Epithelial cell of prostate (primary cell): Measurements from ENCODE around the gene TAF6.

ENCODE experiments used
- DNase-seq: peaks from one replicate; pipeline ENCODE4 v3.0.0-alpha.2; 2011; ENCODE audit warnings: low read depth, low spot score
- H3K27ac ChIP-seq: fragments of 450-650 bp; 2 replicates; pipeline ENCODE4 v1.5.1; 2017; ENCODE audit warnings: mild to moderate bottlenecking

The TAF6 gene

DNA sequence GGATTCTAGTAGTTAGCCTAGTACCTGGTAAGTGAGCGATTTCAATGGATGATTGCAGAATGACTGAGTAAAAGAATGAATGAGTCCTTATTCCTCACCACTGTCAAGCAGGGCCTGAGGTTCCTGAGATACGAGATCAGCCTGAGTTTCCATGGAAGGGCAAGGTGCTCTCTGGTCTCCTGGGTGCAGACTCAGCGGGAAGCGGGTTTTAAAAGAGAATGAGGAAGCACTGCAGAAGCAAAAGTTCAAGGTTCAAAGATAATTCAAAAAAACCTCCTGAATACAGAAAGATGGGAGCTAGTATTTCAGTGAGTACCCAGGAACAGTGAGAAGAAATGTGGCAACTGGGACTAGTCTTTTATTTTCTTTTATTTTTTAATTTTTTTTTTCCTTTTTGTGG lies 42.0 kb downstream of the TAF6 start:
- no peak for DNase-seq
- no peak overlapping the region for H3K27ac ChIP-seq

DNA sequence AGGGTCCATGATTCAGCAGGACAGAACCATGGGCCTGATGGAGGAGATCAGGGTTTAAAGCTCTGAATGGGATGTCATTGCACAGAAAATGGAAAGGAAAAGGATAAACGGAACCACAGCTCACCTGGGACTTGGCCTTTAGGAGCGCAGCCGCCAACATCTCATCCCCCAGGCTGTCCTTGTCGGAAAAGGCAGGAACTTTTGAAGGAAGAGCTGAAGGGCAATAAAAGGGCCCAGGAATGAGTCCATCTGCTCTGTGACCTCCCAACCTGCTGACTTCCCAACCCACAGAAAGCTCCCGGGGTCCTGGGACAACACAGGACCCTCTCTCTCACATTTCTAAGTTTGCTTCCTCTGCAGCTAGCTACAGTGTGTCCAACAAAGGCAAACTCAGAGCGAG lies 43.7 kb downstream of the TAF6 start:
- no peak for DNase-seq
- H3K27ac ChIP-seq = no peak overlapping the region

DNA sequence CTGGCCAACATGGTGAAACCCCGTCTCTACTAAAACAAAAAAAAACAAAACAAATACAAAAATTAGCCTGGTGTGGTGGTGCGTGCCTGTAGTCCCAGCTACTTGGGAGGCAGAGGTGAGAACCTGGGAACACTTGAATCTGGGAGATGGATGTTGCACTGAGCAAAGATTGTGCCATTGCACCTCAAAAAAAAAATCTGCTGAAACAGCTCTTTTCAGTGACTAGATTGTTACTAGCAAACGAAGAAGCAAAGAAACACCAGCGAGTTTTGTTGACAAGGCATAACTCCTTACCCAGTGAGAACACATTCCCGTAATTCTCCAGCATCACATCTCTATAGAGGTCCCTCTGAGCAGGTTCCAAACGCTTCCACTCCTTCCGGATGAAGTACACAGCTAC lies 44.3 kb downstream of the TAF6 start:
- DNase-seq = no peak

DNA sequence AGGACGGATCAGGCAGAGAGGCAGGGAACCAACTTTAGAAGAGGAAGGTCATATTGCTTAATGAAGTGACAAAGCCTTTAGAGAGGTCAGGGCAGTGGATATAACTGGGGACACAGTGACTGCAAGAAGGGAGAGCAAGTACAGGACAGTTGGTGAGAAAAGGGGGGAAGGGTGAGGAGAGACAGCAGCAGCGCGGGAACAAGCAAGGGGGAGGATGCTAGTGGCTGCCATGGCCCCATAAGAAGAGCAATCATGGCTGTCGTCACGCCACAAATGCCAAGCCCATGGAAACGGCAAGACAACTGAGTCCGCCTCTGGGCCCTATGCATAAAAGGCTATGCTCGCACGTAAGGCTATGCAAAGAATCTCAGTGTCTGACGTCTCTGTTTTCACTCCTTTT lies 46.7 kb downstream of the TAF6 start:
- DNase-seq = no peak
- H3K27ac ChIP-seq = no peak overlapping the region

More for the DNA sequence above, 44.3 kb downstream of the TAF6 start:
- H3K27ac ChIP-seq = no peak overlapping the region

DNA sequence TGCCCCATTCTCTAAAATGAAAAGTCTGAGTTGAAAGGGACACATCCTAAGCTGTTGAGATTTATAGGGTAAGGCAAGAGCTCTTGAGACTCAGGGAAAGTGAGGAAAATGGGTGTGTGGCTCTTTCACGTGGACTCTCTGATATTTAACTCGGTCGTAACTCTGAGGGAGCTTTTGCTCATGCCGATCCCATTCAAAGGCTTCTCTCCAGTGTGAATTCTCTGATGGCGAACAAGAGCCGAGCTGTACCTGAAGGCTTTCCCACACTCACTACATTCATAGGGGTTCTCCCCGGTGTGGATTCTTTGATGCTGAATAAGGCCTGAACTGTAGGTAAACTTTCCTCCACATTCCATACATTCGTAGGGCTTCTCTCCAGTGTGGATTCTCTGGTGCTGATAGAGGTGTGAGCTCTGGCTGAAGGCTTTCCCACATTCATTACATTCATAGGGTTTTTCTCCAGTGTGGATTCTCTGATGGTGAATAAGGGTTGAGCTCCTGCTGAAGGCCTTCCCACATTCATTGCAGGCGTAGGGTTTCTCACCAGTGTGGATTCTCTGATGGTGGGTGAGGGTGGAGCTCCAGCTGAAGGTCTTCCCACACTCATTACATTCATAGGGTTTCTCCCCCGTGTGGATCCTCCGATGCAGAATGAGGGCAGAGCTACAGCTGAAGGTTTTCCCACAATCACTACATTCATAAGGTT lies 48.0 kb downstream of the TAF6 start:
- DNase-seq = no peak
- H3K27ac ChIP-seq = no peak overlapping the region

DNA sequence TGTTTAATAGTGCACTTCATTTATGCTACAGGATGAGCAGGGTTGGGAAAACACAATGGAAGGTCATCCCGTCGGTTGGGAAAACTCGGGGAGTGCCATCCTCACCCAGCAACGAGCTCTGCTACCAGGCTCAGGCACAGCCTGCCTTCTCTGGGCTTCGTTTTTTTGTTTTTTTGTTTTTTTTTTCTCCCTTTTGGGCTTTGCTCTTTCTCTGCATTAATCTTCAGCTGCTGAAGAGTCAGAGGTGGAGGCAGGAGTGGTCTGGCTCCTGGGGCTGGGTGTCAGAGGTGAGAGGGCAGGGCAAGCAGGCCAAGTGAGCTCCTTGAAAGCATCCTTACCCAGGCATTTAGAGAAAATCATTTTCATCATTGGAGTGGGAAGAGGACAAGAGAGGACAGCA lies 49.2 kb downstream of the TAF6 start:
- H3K27ac ChIP-seq = no peak overlapping the region
- DNase-seq = no peak

DNA sequence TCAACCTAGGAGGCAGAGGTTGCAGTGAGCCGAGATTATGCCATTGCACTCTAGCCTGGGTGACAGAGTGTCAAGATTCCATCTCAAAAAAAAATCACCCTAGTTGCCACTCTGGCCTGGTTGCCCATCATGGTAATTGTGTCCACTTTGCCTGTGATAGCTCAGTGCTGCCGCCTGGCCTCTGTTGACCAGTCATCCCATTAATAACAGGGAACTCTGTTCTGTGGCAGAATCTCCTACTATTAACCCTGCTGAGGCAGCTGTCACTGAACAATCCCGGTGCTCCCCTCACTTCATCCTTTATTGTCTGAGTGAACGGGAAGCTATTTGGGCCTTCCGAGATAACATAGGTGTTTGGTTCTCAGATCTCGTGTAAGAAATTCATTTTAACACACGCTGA lies 52.2 kb downstream of the TAF6 start:
- DNase-seq = no peak

DNA sequence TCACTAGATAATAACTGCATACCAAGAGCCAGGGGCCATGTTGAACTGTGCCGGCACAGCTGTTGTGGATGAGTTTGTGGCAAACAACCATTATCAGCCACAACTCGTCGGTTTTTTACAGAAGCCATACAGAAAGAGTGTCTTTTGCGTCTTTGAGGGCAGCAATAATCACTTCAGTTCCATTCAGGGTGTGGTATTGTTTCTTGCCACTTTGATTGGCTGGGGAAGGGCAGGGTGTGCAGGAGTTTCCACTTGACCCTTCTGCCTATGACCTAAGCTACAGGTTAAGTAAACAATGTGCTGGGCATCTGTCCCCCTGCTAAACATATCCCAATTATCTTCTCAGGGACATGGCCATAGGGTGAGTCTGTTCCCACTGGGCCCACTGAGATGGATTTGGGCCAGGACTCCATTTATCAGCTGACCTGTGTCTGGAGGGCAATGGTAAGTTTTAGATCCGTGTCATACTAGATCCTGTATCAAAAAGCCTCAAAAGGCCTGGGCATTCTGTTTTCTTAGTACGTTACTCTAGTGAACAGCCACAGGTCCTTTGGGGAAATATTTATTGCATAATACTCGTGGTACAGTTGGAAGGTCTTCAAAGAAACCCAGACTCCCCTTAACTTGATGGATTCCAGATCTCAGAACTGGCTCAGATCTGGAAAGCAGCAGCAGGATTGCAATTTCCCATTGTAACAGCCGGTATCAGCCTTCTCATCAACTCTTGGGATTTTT lies 53.5 kb downstream of the TAF6 start:
- no peak overlapping the region for H3K27ac ChIP-seq
- DNase-seq = no peak

More for the DNA sequence above, 52.2 kb downstream of the TAF6 start:
- no peak overlapping the region for H3K27ac ChIP-seq

DNA sequence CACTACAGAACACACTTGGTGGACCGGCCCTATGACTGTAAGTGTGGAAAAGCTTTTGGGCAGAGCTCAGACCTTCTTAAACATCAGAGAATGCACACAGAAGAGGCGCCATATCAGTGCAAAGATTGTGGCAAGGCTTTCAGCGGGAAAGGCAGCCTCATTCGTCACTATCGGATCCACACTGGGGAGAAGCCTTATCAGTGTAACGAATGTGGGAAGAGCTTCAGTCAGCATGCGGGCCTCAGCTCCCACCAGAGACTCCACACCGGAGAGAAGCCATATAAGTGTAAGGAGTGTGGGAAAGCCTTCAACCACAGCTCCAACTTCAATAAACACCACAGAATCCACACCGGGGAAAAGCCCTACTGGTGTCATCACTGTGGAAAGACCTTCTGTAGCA lies 55.0 kb downstream of the TAF6 start:
- DNase-seq = no peak
- no peak overlapping the region for H3K27ac ChIP-seq

DNA sequence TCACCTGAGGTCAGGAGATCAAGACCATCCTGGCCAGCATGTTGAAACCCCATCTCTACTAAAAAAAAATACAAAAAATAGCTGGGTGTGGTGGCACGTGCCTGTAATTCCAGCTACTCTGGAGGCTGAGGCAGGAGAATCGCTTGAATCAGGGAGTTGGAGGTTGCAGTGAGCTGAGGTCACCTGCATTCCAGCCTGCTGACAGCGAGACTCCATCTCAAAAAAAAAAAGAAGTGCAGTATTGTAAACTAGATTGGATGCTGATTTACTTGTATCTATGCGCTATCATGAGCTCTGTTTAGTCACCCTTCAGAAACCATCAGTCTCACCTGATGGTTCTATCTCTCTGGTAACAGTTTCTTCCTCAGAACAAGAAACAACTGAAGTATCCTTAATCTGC lies 55.8 kb downstream of the TAF6 start:
- no peak for DNase-seq
- no peak overlapping the region for H3K27ac ChIP-seq

DNA sequence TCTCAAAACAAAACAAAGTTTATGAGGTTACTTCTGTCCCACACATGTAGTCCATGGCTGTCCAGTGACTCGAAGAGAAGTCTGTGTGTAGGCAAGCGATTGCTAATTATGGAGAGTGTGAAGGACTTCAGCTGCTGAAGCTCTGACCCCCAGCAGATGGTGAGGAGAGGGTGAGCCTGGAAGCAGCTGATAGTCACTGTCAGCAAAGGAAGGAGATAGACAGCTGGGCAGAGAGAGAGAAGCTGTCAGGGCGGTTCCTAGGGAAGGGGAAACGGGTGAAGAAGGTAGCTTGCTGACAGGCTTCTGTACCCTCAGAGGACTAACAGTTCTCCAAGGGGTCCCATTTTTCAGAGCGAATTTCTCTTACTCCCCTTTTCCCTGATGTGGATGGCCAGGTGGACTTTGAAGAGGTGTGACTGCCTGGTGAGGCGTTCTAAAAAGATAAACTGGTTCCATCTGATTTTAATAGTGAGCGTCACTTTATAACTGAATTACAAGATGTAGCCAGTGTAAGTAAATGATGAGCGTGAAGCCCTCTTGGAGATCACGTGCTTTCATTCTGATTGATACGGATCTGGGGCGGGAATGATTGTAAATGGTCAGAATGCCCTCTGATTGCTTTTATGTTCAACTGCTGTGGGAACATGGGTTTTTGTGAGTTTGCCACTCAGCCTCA lies 57.5 kb downstream of the TAF6 start:
- DNase-seq = no peak
- no peak overlapping the region for H3K27ac ChIP-seq

DNA sequence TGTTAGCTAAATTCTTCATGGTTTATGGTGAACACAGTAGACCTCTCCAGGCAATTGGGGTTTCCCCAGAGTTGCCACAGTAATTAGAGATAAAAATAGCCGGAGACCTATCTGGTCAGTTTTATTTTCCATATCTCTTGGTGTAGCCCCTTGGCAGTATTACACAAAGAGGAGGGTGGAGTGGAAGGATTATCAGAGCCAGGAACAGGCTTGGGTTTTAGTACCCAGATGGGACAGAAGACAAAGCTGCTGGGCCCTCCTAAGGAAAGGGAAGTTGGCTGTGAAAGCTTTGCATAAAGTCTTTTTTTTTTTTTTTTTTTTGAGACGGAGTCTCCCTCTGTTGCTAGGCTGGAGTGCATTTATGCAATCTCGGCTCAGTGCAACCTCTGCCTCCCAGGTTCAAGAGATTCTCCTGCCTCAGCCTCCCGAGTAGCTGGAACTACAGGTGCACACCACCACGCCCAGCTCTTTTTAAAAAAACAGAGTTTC lies 59.9 kb downstream of the TAF6 start:
- DNase-seq = no peak
- no peak overlapping the region for H3K27ac ChIP-seq
